Endothelial cell of umbilical vein (primary cell): ENCODE measurements around the gene TNRC6C.
"Not testable (repeated sequence)": the region's sequence is repeated elsewhere in the genome, so short reads cannot be mapped to it uniquely, and the experiment has no call there.

Experiments used
- MAX ChIP-seq: IDR thresholded peaks from 2 replicates; pipeline ENCODE4 v1.6.1; 2011; ENCODE audit not compliant: insufficient read depth, insufficient read length
- POLR2AphosphoS5 ChIP-seq: IDR thresholded peaks from 2 replicates; pipeline ENCODE4 v1.6.1; 2012; ENCODE audit warnings: low read depth, mild to moderate bottlenecking, control low read depth, low read length, moderate library complexity; ENCODE audit not compliant: insufficient read depth
- TF ChIP-seq, protein P1 (sequence below), 2 donors: IDR thresholded peaks; 1 replicate in 1 of 2; 2 replicates in 1 of 2; pipeline ENCODE4 v1.5.1; 2011; ENCODE audit warnings: low read length in 2 of 2, mild to moderate bottlenecking in 2 of 2, moderate library complexity in 2 of 2, control low read depth in 1 of 2, inconsistent platforms in 1 of 2, low read depth in 1 of 2; ENCODE audit not compliant: insufficient read depth in 1 of 2; ENCODE audit errors: extremely low read depth in 1 of 2

GRCh38 chr17:77935744-77936143 is 22.8 kb upstream of the TNRC6C start:
- TF ChIP-seq, protein P1, sequence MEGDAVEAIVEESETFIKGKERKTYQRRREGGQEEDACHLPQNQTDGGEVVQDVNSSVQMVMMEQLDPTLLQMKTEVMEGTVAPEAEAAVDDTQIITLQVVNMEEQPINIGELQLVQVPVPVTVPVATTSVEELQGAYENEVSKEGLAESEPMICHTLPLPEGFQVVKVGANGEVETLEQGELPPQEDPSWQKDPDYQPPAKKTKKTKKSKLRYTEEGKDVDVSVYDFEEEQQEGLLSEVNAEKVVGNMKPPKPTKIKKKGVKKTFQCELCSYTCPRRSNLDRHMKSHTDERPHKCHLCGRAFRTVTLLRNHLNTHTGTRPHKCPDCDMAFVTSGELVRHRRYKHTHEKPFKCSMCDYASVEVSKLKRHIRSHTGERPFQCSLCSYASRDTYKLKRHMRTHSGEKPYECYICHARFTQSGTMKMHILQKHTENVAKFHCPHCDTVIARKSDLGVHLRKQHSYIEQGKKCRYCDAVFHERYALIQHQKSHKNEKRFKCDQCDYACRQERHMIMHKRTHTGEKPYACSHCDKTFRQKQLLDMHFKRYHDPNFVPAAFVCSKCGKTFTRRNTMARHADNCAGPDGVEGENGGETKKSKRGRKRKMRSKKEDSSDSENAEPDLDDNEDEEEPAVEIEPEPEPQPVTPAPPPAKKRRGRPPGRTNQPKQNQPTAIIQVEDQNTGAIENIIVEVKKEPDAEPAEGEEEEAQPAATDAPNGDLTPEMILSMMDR (IDR thresholded peaks at IDR 0.05; ENCODE audit: extremely low read depth in 1 of 2, insufficient read depth in 1 of 2, low read depth in 1 of 2, low read length in 2 of 2), result not testable (repeated sequence)
- not testable (repeated sequence) for TF ChIP-seq POLR2AphosphoS5, MAX
